GM18870 (cell line): ENCODE data around the gene HSP90AB1.

Experiments used
- ATAC-seq: cut with Tn5 transposase; IDR thresholded peaks from one replicate; pipeline ENCODE4 v1.9.1; 2021; ENCODE audit warnings: moderate library complexity; ENCODE audit not compliant: unreplicated experiment

Gene HSP90AB1

GRCh38 chr6:44246663-44247337 lies at the start of gene HSP90AB1:
TSS of gene HSP90AB1 (plus strand) at chr6:44247101. CDS start at chr6:44248630, 1,529 bp downstream.
- peak; percentile 62 for ATAC-seq

DNA sequence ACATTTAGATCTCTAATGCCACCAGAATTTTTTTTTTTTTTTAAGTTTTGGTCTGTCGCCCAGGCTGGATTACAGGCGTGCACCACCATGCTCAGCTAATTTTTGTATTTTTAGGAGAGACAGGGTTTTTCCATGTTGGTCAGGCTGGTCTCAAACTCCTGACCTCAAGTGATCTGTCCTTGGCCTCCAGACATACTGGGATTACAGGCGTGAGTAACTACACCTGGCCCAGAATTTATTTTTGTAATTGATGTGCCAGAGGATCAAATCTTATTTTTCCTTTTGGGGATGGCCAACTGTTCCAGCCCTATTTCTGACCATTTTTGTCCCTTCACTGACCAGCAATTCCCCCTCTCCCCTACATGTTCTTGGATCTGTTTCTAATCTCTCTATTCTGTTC lies 48.2 kb upstream of the HSP90AB1 start:
- no peak for ATAC-seq

DNA sequence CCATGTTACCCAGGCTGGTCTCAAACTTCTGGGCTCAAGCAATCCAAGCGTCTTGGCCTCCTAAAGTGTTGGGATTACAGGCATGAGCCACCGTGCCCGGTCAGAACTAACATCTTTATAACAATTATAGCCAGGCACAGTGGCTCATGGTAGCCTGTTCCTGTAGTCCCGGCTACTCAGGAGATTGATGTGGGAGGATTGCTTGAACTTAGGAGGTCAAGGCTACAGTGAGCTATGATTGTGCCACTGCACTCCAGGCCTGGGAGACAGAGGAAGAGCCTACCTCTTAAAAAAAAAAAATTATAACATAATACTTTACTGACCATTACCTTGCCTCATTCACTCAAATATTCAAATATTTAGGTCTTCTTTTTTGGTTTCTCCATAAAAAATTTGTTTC lies 47.0 kb upstream of the HSP90AB1 start:
- no peak for ATAC-seq

GRCh38 chr6:44201200-44201599 lies 45.7 kb upstream of the HSP90AB1 start:
- ATAC-seq, result no peak

- no peak for ATAC-seq
These were observed 45.1 kb upstream of the HSP90AB1 start for GRCh38 chr6:44201638-44202303.

GRCh38 chr6:44202332-44202971 lies 44.4 kb upstream of the HSP90AB1 start:
- ATAC-seq, result no peak

DNA sequence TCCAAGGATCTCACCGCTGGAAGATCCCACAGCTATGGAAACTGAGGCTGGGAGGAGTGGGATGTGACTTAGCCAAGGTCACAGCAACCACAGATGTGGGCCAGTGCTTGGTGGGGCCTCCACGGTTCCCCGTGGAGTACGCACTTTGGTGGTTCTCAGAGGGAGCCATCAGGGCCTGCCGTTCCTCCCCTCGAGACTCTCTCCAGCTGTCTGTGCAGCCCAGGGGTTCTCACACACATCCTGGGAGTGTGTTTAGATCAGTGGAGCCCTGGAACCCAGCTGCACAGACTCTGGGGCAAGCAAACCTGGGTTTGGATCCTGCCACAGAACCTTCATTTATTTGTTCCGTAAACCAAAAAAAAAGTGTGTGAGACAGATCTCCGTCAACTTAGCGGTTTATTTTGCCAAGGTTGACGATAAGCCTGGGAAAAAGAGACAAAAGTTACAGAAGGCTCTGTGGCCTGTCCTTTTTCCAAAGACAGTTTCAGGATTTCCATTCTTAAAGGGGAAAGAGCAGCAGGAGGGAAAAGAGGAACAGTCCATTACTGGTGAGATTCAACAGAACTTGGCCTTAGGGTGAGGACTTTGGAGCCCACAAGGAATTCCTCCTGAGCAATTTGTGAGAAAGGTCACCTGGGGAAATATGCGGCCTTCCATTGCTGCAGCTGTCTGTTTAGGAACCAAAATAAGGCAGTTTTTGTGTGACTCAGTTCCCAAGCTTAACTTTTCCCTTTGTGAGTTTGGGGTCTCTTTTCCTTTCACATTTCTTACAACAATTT lies 43.7 kb upstream of the HSP90AB1 start:
- no peak for ATAC-seq

DNA sequence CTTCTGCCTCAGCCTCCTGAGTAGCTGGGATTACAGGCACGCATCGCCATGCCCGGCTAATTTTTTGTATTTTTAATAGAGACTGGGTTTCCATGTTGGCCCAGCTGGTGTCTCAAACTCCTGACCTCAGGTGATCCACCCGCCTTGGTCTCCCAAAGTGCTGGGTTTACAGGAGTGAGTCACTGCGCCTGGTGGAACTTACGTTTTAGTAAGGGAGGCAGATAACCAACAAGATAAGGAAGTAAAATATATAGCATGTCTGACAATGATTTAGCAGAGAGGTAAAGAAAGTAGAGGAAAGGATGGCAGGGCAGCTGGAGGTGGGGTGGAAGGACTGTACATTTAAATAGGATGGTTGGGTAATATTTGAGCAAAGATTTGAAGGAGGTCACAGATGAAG lies 42.9 kb upstream of the HSP90AB1 start:
- ATAC-seq, result no peak

DNA sequence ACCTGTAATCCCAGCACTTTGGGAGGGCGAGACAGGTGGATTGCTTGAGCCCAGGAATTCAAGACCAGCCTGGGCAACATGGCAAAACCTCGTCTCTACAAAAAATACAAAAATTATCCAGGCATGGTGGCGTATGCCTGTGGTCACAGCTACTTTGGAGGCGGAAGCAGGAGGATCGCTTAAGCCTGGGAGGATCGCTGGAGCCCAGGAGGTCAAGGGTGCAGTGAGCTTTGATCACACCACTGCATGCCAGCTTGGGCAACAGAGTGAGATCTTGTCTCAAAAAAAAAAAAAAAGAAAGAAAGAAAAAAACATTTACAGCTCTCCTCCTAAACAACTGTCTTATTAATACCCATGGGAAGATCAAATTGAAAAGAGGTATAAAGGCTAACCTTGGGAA lies 38.9 kb upstream of the HSP90AB1 start:
- no peak for ATAC-seq

DNA sequence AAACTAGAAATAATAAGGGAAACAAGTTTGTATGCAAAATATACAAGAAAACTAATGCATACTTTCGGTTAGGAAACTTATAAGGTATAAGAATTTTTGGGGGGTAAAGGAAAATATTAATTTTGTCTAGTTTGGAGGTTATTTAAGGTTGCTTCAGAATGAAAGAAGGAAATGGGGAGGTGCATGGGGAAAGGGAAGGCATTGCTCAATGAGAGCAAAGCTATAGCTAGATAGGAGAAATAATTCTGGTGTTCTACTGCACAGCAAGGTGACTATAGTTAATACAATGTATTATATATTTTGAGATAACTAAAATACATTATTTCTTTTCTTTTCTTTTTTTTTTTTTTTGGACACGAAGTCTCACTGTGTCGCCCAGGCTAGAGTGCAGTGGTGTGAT lies 35.6 kb upstream of the HSP90AB1 start:
- no peak for ATAC-seq

- no peak for ATAC-seq
These were observed 32.6 kb upstream of the HSP90AB1 start for GRCh38 chr6:44214307-44214706.

GRCh38 chr6:44216677-44217331 lies 30.1 kb upstream of the HSP90AB1 start, which contains the start of gene MYMX:
TSS of gene MYMX (plus strand) at chr6:44216926. CDS start at chr6:44217472, 546 bp downstream.
- no peak for ATAC-seq

- ATAC-seq, result no peak
These were observed 29.4 kb upstream of the HSP90AB1 start for GRCh38 chr6:44217332-44218143.

DNA sequence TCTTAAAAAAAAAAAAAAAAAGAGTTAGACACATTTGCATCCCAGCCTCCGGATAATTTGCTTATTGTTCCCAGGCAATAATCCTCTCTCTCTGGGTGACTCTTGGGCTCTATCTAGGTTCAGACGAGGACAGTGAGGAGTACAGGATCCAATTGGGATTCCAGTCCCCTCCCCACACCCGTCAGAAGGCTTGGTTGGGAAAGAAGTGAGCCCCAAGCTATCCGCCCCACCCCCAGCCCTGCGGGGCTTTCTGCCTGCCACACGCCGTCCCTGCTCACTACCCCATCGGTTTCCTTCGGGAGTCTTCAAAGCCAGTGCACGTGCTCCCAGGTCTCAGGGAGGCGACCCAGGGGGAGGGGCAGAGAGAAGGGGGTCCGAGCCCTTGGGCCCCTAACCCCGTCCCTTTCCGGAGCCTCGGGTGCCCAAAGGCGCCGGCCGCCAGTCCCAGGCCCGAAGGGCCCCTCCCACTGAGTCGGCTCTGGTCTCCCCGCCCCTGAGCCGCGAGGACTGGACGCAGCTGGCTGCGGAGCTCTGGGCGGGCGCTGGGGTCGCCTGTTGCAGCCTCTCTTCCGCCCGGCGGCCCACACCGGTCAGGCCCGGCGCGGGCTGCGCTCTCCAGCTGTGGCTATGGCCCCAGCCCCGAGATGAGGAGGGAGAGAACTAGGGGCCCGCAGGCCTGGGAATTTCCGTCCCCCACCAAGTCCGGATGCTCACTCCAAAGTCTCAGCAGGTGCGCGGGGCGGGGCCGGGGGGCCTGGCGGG lies 27.7 kb upstream of the HSP90AB1 start:
- ATAC-seq, result no peak

GRCh38 chr6:44219815-44220784 lies 26.8 kb upstream of the HSP90AB1 start:
- no peak for ATAC-seq

DNA sequence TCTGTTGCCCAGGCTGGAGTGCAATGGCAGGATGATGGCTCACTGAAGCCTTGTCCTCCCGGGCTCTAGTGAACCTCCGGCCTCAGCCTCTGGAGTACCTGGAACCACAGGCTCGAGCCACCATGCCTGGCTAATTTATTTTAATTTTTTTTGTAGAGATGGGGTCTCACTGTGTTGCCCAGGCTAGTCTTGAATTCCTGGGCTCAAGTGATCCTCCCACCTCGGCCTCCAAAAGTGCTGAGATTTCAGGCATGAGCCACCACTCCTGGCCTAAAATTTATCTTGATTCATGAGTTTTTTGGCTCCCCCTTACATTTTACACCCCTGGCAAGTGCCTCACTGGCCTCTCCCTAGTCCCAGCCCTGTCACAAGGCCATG lies 26.0 kb upstream of the HSP90AB1 start:
- no peak for ATAC-seq

DNA sequence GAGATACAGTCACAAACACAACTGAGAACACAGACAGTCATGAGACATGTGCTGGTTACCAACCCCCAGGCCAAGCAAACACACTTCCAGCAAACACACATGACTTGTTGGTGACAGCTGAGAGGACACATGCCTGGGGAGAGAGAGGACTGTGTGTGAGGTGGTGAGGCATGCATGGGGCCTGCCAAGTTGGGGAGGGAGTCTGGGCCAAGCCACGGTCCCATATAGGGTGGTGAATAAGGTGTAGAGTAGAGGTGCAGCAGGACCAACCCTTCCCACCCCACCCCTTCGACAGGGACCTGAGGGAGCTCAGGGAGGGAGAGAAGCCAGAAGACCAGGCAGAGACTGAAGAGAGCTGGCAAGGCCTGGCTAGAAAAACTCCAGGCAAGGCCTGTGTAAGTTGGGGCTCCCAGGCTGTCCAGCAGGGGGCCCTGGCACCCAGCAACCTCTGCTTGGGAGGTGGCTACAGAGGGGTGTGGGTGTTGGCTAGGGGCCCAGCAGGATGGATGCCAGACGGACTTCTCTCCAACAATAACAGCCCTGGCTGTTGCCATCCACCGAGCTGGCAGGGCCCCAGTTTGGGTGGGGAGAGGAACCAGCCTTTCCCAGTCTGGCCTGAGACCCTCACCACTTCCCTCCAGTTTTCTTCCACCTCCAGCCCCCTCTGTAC lies 25.5 kb upstream of the HSP90AB1 start:
- no peak for ATAC-seq

DNA sequence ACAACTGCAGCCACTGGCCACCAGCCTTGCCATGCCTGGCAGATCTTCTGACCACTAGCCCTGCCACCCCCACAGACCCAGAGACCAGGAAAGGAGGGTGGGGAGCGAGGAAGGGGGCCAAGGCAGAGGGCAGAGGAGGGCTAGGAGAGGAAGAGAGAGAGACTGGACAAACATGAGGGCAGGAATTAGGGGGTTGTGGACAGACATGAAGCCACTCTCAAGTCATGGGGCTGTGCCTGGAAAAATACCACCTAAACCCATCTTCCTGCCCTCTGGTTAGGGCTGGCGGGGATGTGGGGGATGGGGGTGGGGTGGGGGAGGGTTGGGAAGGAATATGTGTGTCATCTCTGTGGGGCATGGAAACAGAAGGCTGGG lies 25.0 kb upstream of the HSP90AB1 start:
- ATAC-seq, result no peak
